Upper lobe of right lung (tissue), 1 donor: ENCODE results near the gene CNNM3. TPM values are rescaled to one million over a fixed set of nuclear protein-coding genes. Genes with fewer than 3 reads are reported as not detected.

ENCODE experiments used
- ATAC-seq: fragments of 200-7000 bp; cut with Tn5 transposase; one replicate; pipeline ENCODE4 v1.9.1; 2020; ENCODE audit warnings: mild to moderate bottlenecking, moderate library complexity
- DNase-seq: peaks from one replicate; pipeline ENCODE4 v3.0.0-alpha.2; 2020
- H3K27ac ChIP-seq: fragments of 200-600 bp; one replicate; pipeline ENCODE4 v1.8.0; 2022
- H3K27me3 ChIP-seq: fragments of 200-600 bp; one replicate; pipeline ENCODE4 v1.8.0; 2022; ENCODE audit warnings: mild to moderate bottlenecking
- H3K36me3 ChIP-seq: fragments of 200-600 bp; one replicate; pipeline ENCODE4 v1.8.0; 2022
- H3K4me1 ChIP-seq: fragments of 200-600 bp; one replicate; pipeline ENCODE4 v1.8.0; 2022
- H3K4me3 ChIP-seq: fragments of 200-600 bp; one replicate; pipeline ENCODE4 v1.8.0; 2022; ENCODE audit warnings: mild to moderate bottlenecking
- H3K9me3 ChIP-seq: fragments of 200-600 bp; one replicate; pipeline ENCODE4 v1.8.0; 2022
- CTCF ChIP-seq: fragments of 200-600 bp; IDR thresholded peaks from one replicate; pipeline ENCODE4 v1.8.0; 2022; ENCODE audit warnings: antibody characterized with exemption
- intact Hi-C: fragments of 100-400 bp; cut with DNase I; formaldehyde crosslinking; loops from one replicate; pipeline ENCODE4 v1.11.0; 2022
- microRNA-seq: library from miRNA; unstranded; fragments of <30 nt; microRNA quantifications from one replicate; pipeline ENCODE4 v1.2.0, GENCODE V29; 2020; ENCODE audit warnings: borderline microRNAs expressed
- total RNA-seq: library from RNA; stranded (reverse); fragmentation: NEBNext Ultra II Directional; extraction: Animal tissue kit (Norgen Biotek cat#: 25700); gene quantifications from one replicate; pipeline ENCODE4 v1.2.1, GENCODE V29; 2021
- donor health status: DM: no; HTN: yes; CAD: no; lungs with severe emphysema.

Gene CNNM3
- total RNA-seq, 1 donor from 2014 or later: 34.1 TPM

GRCh38 chr2:96883306-96883705, 67.2 kb downstream of the CNNM3 start:
- Histone ChIP-seq H3K36me3 (no peaks in the 10 kb centered on the region), H3K9me3 (no peaks in the 10 kb centered on the region), H3K27me3 (no peaks in the 10 kb centered on the region), H3K27ac (no peak overlapping the region), H3K4me3 (no peak overlapping the region), H3K4me1 (peaks cover 29% of the 10 kb centered on the region)
- DNase-seq (no peak), ATAC-seq (no peak)
- TF ChIP-seq CTCF: no peak
- intact Hi-C loops: no loop called here

Small RNAs within 50 kb of the gene (microRNA-seq; reads per million reads assigned to microRNA genes)
- gene MIR3127: 1.3 reads per million

Other genes starting within 250 kb of the CNNM3 start
- gene KANSL3, start 178.0 kb upstream of the CNNM3 start, total RNA-seq: 50.1 TPM
- 0.14 TPM for gene FER1L5, start 173.5 kb upstream of the CNNM3 start, total RNA-seq
- gene LMAN2L, start 76.2 kb upstream of the CNNM3 start, total RNA-seq: 16.5 TPM
- 15.0 TPM for gene CNNM4, start 55.4 kb upstream of the CNNM3 start, total RNA-seq
- gene ANKRD23, start 27.8 kb downstream of the CNNM3 start, total RNA-seq: 1.7 TPM
- 8.6 TPM for gene ANKRD39, start 41.7 kb downstream of the CNNM3 start, total RNA-seq
- 37.7 TPM for gene SEMA4C, start 53.8 kb downstream of the CNNM3 start, total RNA-seq
- 0.67 TPM for gene FAM178B, start 170.3 kb downstream of the CNNM3 start, total RNA-seq